Measurements from ENCODE around the gene IL16.
A peak's percentile ranks its signal among the peaks of the same experiment; 100 is the strongest.

The IL16 gene

GRCh38 chr15:81321667-81322066 is 125.0 kb downstream of the IL16 start:
- DNase-seq, result no peak

- no peak for DNase-seq
Observed at GRCh38 chr15:81322676-81323253, 126.1 kb downstream of the IL16 start.

- DNase-seq, result no peak
Observed at GRCh38 chr15:81323559-81323943, 126.9 kb downstream of the IL16 start.

- peak; percentile 97 for DNase-seq
Observed at GRCh38 chr15:81323944-81324881, 127.5 kb downstream of the IL16 start, which contains the start of gene STARD5. Gene STARD5 (minus strand): TSS chr15:81324141. CDS start chr15:81324099, 42 bp downstream.

GRCh38 chr15:81326466-81327212 is 130.0 kb downstream of the IL16 start:
- peak; percentile 26 for DNase-seq

- DNase-seq, result peak; percentile 92
Observed at GRCh38 chr15:81327516-81327915, 130.8 kb downstream of the IL16 start.

GRCh38 chr15:81329446-81329845 is 132.8 kb downstream of the IL16 start:
- DNase-seq, result no peak

GRCh38 chr15:81330366-81331090 is 133.8 kb downstream of the IL16 start:
- DNase-seq, result peak; percentile 12

GRCh38 chr15:81331141-81331540 is 134.5 kb downstream of the IL16 start:
- DNase-seq, result peak; percentile 20

GRCh38 chr15:81331600-81331999 is 134.9 kb downstream of the IL16 start:
- DNase-seq, result no peak

GRCh38 chr15:81332326-81332725 is 135.6 kb downstream of the IL16 start:
- no peak for DNase-seq

- no peak for DNase-seq
Observed at GRCh38 chr15:81333363-81333762, 136.7 kb downstream of the IL16 start.

- no peak for DNase-seq
Observed at GRCh38 chr15:81334768-81335435, 138.2 kb downstream of the IL16 start.

- no peak for DNase-seq
Observed at GRCh38 chr15:81335631-81336030, 139.0 kb downstream of the IL16 start.

- DNase-seq, result peak; percentile 56
Observed at GRCh38 chr15:81336568-81336967, 139.9 kb downstream of the IL16 start.

GRCh38 chr15:81337241-81337640 is 140.6 kb downstream of the IL16 start:
- DNase-seq, result no peak

- DNase-seq, result no peak
Observed at GRCh38 chr15:81337713-81338157, 141.1 kb downstream of the IL16 start.

GRCh38 chr15:81338170-81339007 is 141.7 kb downstream of the IL16 start:
- peak; percentile 98 for DNase-seq

GRCh38 chr15:81339321-81339720 is 142.6 kb downstream of the IL16 start:
- DNase-seq, result no peak

- no peak for DNase-seq
Observed at GRCh38 chr15:81339851-81340250, 143.2 kb downstream of the IL16 start.

GRCh38 chr15:81341351-81341750 is 144.7 kb downstream of the IL16 start:
- DNase-seq, result no peak
